Activated T-cell treated with anti-CD3 and anti-CD28 coated beads for 1 hour (primary cell): Measurements from ENCODE around the gene SLC2A5.
"Not testable (repeated sequence)": the region's sequence is repeated elsewhere in the genome, so short reads cannot be mapped to it uniquely, and the experiment has no call there.

Source experiments
- DNase-seq: peaks from one replicate; pipeline ENCODE4 v3.0.0-alpha.2; 2020; ENCODE audit warnings: low read depth

The SLC2A5 gene

DNA sequence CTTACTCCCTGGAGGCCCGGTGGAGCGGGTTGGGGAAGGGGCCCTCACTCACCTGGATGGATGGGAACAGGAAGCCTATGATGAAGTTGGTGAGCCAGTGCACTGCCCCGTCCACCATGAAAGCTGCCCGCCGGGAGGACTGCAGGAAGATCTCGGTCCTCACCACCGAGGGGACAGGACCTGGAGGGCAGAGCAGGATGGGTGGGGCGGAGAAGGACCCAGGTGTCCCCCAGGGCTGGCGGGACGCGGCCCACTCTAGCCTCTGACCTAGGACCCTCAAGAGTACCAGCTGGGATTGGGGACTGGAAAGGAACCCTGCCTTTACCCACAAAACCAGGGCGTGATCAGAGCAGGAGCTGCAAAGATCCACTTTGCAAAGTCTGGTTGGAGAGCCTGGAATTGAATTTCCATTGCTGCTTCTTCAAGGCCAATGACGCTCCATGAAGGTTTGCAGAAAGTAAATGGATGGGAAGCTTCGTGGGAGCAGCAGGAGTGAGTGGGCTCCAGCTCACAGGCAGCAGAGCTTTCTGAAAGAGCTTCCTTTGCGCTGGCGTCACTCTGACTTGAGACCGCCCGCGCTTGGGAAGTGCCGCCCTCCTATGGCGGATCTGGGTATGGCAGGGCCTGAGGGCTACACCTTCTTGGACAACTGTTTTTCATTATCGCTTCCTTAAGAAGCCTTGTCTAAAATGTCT, 64.6 kb downstream of the SLC2A5 start:
- peak; percentile 83 for DNase-seq

DNA sequence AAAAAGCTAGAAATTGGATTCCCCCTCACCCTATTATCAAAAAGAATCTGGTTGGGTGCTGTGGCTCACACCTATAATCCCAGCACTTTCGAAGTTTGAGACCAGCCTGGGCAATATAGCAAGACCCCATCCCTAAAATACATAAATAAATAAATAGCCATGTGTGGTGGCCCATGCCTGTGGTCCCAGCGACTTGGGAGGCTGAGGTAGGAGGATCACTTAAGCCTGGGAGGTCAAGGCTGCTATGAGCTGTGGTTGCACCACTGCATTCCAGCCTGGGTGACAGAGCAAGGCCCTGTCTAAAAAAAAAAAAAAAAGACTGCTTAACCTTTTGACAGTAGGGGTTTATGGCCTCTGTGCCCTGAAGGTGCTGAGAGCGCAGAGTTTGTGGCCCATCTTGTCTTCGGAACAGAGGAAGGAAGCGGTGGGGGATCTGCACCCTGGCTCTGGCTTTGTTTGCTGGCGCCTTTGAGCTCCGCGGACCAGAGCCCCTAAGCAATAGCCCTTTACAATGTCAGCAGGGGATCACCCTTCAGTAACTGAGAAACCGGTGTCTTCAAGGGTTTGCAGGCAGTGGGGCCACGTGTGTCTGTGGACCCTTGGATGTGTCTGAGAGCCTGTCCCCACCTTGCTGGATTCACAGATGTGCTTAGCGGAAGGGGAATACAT, 65.3 kb downstream of the SLC2A5 start:
- no peak for DNase-seq

DNA sequence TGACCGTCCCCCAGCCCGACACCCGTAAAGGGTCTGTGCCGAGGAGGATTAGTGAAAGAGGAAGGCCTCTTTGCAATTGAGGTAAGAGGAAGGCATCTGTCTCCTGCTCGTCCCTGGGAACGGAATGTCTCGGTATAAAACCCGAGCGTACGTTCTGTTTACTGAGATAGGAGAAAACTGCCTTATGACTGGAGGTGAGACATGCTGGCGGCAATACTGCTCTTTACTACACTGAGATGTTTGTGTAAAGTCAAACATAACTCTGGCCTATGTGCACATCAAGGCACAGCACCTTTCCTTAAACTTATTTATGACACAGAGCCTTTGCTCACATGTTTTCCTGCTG, 67.2 kb downstream of the SLC2A5 start:
- not testable (repeated sequence) for DNase-seq

DNA sequence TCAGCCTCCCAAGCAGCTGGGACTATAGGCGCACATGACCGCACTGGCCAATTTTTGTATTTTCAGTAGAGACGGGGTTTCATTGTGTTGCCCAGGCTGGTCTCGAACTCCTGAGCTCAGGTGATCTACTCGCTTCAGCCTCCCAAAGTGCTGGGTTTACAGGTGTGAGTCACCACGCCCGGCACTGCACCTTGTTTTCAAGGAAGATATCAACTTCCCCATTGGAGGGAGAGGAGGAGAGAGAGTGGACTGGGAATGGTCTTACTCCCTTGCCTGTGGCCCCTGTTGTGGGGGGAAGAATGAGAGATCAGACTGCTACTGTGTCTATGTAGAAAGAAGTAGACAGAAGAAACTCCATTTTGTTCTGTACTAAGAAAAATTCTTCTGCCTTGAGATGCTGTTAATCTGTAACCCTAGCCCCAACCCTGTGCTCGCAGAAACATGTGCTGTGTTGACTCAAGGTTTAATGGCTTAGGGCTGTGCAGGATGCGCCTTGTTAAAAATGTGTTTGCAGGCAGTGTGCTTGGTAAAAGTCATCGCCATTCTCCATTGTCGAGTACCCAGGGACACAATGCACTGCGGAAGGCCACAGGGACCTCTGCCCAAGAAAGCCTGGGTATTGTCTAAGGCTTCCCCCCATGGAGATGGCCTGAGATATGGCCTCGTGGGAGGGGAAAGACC, 67.8 kb downstream of the SLC2A5 start:
- not testable (repeated sequence) for DNase-seq

DNA sequence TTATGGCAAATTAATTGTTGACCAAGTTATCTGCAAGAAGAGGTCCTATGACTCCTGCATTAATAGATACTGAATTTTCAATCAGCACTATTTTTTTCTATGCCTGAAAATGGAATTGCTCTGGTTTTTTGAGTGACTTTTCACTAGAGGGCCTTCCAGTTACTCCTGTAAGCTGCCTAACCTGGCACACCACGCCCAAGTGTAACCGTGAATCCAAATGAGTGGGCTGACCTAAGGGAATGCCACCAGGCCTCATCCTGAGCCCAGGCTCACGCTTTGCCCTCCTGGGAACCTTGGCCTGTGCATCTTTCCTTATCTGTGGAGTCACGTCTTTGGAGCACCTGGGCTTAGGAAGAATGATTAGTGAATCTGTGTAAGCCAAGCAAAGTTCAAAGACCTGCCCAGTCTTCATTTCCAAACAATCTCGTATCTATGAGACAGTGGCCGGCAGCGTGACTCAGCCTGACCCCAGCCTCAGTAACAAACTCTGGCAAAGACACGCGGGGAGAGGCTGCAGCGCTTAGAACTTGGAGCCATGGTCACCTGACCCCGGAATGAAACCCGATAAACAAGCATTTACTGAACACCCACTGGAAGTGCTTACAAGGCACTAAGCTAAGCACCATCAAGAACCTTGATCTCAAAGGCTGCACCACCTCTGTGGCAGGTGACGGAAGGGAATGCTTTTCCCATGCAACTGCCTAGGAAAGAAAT, 75.3 kb downstream of the SLC2A5 start:
- DNase-seq = not testable (repeated sequence)

DNA sequence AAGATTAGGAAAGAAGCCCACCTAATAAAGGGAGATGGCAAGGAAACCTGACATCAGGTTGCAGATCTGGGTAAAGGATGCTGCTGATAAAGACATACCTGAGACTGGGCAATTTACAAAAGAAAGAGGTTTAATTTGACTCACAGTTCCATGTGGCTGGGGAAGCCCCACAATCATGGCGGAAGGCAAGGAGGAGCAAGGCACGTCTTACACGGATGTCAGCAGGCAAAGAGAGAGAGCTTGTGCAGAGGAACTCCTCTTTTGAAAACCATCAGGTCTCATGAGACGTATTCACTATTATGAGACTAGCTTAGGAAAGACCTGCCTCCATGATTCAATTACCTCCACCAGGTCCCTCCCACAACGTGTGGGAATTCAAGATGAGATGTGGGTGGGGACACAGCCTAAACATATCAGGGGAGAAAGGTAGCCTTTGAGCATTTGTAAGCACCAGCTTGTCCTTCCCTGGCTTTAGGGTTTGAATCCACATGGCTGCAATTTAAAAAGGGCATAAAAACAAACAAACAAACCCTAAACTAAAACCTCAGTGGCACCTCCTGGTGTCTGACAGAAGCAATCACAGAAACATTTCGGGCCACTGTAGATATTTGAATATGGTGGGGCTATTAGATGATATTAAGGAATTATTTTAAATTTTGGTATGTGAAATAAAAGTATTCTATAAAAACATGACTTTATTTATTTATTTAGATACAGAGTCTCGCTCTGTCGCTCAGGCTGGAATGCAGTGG, 76.3 kb downstream of the SLC2A5 start:
- no peak for DNase-seq

DNA sequence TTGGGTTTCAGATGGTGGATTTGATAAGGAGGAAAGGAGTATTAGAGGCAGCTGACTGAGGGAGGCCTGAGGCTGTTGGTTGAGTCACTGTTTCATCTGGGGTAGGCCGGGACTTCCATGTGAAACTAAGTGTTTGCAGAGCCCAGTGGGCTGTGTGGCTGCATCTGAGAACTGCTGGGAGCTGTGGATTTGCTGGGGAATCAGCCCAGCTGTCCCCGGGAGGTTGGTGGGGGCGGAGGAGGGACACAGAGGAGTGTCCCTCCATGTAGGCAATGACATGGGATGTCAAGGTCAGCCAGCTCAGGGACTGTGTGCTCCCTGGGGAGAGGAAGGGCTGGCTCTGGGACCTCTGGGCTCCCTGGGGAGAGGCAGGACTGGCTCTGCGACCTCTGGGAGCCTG, 79.6 kb downstream of the SLC2A5 start:
- no peak for DNase-seq

DNA sequence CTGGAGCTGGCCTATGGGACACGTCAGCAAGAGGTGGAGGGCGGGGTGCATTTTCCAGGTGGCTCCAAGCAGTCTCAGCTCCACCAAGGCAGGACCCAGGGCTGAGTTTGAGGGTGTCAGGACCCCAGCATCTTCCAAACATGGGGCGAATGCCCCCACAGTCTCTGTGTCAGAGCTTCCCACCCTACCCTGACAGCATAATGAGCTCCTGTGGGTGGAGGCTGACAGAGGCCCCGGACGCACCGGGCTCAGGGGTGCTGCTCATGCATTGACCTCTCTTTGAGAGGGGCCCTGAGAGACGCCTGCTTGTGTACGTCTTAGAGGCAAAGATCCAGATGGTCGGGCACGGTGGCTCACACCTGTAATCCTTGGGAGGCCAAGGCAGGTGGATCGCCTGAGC, 80.4 kb downstream of the SLC2A5 start:
- DNase-seq = no peak

DNA sequence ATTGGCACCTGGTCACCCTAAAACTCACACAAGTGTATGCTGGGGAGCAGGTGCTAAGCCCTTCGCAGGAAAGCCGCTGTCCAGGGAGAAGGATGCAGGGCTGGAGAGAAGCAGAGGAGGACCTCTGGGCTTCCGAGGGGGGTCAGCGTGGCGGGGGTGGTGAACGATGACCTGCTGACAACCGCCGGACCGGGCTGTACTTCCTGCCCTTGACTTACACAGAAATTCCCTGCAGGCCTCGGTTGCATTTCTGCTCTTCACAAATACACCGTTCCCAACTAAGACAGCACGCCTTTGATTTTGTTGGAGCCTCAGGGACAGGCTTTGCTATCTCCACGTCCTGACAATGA, 80.8 kb downstream of the SLC2A5 start:
- no peak for DNase-seq

DNA sequence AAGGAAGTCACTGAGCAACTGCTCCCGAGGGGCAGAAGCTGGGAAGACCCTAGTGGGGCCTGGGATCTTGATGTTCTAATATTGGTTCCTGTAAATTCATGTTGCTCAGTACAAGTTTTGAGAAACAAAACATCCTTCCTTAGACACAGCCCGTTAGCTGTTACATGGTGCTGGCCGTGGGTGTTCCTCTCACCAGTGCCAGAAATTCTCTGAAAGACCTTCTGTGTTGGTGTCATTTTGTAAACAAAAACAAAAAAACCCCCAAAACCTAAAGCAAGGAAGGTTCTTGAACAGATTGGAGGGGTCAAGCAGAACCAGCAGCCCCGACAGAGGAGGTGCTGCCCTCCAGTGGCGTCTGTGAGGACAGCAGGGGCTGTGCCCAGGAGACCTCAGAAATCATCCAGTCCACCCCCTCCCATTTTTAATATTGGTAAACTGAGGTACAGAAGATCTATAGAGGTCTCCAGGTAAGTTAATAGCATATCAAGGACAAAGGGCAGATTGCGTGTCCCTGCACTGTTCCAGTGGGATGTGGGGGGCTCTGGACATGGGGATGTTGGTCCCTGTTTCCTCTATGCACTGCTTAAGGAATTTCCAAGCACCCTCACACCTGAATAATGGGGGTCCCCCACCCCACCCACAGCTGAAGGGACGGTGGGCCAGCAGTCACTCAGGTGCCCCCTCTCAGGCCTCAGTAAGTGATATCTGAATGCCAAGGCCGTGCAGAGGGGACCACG, 81.4 kb downstream of the SLC2A5 start:
- peak; percentile 66 for DNase-seq

DNA sequence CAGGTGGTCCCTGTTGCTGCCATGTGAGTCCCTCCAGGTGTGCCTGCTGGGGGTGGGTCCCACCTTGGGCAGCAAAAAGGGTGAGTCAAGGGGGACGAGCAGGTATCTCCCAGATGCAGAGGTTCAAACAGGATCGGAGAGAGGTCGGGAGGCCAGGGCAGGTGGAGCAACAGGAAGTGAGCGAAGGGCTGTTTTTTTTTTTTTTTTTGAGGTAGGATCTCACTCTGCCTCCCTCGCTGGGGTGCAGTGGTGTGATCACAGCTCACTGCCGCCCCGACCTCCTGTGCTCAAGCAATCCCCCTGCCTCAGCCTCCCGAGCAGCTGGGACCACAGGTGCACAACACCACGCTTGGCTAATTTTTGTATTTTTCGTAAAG, 82.6 kb downstream of the SLC2A5 start:
- DNase-seq = no peak

DNA sequence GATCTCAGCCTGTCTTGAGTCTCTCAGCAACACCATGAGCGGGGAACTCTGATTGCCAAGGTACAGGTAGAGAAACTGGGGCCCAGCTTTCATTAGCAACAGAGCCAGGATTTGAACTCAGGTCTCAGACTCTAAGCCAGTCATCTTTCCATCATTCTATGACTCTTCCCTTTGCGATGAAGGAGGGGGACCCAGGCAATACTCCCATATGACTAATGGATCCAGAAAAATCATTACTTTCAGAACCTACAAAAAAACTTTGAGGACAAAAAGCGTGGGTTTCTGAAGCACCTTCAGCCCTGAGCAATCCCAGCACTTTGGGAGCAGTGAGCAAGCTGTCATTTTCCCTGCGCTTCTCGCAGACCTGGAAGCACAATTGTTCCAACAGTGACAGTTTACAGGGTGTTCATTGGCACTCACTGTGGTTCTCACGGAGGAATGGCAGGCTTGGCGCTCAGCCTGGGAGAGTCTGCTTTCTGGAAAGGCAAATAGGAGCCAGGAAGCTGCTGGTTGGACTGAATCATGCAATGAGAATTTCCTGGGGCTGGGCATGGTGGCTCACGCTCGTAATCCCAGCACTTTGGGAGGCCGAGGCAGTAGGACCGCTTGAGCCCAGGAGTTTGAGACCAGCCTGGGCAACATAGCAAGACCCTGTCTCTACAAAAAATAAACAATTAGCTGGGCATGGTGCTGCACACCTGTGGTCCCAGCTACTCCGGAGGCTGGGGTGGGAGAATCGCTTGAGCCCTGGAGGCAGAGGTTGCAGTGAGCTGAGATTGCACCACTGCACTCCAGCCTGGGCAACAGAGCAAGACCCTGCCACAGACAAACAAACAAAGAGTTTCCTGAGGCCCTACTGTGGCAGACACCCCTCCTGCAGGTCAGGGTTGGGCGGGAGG, 83.3 kb downstream of the SLC2A5 start:
- DNase-seq = no peak
